ENCODE data around the gene PSG5.

DNA sequence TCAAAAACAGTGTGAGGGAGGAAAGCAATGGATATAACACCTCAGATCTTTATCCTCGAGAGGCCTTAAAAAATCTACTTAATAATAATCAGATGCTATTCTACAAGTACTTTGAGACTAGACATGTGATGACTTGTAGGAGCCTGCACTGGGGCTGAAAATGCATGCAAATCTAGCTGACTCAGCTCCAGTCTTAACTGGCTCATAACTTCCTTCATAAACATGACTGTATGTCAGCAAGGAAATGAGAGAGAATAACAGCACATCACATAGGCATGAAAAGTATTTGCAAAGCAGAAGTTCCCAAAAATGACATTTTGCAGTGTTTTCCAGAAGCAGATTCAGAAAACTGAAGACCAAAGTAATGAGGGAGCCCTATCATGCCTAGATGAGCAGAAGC is 38.1 kb downstream of the PSG5 start:
- TF ChIP-seq, protein P1, sequence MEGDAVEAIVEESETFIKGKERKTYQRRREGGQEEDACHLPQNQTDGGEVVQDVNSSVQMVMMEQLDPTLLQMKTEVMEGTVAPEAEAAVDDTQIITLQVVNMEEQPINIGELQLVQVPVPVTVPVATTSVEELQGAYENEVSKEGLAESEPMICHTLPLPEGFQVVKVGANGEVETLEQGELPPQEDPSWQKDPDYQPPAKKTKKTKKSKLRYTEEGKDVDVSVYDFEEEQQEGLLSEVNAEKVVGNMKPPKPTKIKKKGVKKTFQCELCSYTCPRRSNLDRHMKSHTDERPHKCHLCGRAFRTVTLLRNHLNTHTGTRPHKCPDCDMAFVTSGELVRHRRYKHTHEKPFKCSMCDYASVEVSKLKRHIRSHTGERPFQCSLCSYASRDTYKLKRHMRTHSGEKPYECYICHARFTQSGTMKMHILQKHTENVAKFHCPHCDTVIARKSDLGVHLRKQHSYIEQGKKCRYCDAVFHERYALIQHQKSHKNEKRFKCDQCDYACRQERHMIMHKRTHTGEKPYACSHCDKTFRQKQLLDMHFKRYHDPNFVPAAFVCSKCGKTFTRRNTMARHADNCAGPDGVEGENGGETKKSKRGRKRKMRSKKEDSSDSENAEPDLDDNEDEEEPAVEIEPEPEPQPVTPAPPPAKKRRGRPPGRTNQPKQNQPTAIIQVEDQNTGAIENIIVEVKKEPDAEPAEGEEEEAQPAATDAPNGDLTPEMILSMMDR (conservative IDR thresholded peaks at IDR 0.05): no peak
- TF ChIP-seq ZFX (IDR thresholded peaks at IDR 0.05): no peak
